ENCODE results near the gene ARHGAP6. TPM values are rescaled to one million over a fixed set of nuclear protein-coding genes. Genes with fewer than 3 reads are reported as not detected.

ARHGAP6 gene
- total and polyA plus RNA-seq, 8 donors = 7.0 to 25.4 (median 20.5) TPM

DNA sequence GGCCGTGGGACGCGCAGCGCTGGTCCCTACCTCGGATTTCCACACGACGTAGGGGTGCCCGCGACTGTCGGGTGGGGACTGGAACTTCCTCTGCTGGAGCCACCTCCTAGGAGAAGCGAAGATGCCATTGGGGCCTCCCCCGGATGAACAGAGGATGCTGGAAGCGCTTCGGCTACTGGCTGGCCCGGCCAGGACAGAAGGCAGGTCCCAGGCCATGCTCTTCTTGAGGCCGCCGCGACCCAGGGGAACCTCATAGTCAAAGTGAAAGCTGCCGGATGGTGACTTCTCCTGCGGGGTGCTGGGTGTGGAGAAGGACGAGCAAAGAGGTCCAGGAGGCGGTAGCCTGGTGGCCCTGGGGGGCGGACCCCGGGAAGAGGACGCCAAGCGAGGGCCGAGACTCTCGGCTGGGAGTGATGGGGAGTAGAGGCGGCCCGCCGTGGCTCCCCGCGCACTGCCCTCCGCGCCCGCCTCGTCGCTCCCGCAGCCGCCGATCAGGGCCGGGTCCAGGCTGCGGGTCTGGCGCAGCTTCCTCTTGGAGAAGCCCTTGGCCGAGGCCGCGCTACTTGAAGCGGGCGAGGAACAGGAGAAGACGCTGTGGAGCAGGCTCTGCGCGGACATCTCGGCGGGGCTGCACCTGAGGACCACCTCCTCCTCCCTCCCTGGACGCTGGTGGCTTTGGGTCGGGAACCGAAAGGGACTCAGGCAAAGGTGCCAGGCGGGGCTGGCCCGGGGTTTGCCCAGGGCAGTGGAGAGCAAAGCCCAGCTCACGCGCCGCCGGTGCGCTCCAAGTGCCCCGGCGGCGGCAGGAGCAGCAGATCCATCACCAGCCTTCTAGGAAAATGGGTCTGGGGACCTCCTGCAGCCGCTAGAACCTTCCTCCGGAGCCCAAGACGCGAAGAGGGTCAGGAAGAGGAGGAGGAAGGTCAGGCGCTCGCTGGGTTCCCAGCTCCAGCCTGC is 1.2 kb downstream of the ARHGAP6 start:
- intact Hi-C loops (cut with DNase I) = no loop called here
- Histone ChIP-seq H3K4me3 (peak overlapping the region; percentile 25 to 34), H3K27ac (peak overlapping the region; percentile 28 to 53), H3K9me3 (no peaks in the 10 kb centered on the region), H3K4me1 (no peaks in the 10 kb centered on the region), H3K27me3 (peaks cover 6 to 40% of the 10 kb centered on the region in 2 donors), H3K36me3 (no peaks in the 10 kb centered on the region)
- TF ChIP-seq, protein P1, sequence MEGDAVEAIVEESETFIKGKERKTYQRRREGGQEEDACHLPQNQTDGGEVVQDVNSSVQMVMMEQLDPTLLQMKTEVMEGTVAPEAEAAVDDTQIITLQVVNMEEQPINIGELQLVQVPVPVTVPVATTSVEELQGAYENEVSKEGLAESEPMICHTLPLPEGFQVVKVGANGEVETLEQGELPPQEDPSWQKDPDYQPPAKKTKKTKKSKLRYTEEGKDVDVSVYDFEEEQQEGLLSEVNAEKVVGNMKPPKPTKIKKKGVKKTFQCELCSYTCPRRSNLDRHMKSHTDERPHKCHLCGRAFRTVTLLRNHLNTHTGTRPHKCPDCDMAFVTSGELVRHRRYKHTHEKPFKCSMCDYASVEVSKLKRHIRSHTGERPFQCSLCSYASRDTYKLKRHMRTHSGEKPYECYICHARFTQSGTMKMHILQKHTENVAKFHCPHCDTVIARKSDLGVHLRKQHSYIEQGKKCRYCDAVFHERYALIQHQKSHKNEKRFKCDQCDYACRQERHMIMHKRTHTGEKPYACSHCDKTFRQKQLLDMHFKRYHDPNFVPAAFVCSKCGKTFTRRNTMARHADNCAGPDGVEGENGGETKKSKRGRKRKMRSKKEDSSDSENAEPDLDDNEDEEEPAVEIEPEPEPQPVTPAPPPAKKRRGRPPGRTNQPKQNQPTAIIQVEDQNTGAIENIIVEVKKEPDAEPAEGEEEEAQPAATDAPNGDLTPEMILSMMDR (IDR thresholded peaks at IDR 0.05) = no peak
- DNase-seq = peak in 1 of 4 donors; percentile 27
- ATAC-seq = peak; percentile 20

DNA sequence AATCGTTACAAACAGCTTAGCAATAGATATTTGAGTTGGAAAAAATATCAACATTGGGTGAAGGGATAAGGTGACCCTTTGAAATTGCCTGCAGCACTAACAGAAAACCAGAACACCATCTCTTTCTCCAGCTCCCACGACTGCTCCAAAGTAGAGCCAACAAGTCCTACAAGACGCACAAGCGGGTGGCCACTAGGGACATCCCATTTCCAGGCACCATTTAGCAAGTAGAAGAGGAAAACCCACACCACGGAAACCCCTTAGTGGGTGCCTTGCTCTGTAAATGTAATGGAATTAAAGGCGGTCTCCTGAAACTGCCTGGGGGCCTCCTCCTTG is 1.9 kb downstream of the ARHGAP6 start:
- intact Hi-C loops (cut with DNase I) = no loop called here
- Histone ChIP-seq H3K4me1 (no peaks in the 10 kb centered on the region), H3K9me3 (no peaks in the 10 kb centered on the region), H3K27me3 (peaks cover 6 to 40% of the 10 kb centered on the region in 2 donors), H3K4me3 (peak overlapping the region; percentile 3 to 34), H3K36me3 (no peaks in the 10 kb centered on the region), H3K27ac (no peak overlapping the region)
- DNase-seq (no peak), ATAC-seq (no peak)
- TF ChIP-seq, protein P1 (IDR thresholded peaks at IDR 0.05) = no peak

DNA sequence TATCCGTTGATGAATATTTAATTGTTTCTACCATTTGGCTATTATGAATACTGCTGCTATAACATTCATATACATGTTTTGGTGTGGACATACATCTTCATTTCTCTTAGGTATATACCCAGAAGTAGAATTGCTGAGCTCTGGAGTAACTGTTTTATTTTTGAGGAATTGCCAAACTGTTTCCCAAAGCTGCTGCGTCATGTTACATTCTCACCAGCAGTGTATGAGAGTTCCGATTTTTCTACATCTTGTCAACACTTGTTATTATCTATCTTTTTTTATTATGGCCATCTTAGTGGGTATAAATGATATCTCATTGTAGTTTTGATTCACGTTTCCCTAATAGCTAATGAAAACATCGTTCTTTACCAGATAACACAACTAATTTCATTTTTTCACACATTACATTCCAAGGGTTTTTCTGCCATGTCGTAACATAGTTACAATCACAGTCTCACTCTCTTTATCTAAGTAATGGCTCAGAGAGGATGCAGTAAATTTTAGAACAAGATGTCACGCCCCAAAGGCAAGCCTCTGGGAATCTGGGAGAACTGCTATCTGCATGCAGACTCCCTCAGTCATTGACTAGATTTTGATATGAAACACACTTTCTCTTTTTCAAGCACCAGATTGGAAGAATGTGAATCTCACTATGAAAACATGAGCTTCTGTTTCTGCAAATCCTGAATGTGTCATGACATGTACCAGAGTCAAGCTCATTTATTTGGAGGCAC is 10.3 kb downstream of the ARHGAP6 start:
- H3K36me3 ChIP-seq = no peaks in the 10 kb centered on the region
- no peaks in the 10 kb centered on the region for H3K9me3 ChIP-seq
- no peaks in the 10 kb centered on the region for H3K4me1 ChIP-seq
- no peak overlapping the region for H3K4me3 ChIP-seq
- no peaks in the 10 kb centered on the region for H3K27me3 ChIP-seq
- intact Hi-C loops (cut with DNase I) = no loop called here
- TF ChIP-seq, protein P1 (IDR thresholded peaks at IDR 0.05) = no peak
- no peak for ATAC-seq
- no peak for DNase-seq
- no peak overlapping the region for H3K27ac ChIP-seq

DNA sequence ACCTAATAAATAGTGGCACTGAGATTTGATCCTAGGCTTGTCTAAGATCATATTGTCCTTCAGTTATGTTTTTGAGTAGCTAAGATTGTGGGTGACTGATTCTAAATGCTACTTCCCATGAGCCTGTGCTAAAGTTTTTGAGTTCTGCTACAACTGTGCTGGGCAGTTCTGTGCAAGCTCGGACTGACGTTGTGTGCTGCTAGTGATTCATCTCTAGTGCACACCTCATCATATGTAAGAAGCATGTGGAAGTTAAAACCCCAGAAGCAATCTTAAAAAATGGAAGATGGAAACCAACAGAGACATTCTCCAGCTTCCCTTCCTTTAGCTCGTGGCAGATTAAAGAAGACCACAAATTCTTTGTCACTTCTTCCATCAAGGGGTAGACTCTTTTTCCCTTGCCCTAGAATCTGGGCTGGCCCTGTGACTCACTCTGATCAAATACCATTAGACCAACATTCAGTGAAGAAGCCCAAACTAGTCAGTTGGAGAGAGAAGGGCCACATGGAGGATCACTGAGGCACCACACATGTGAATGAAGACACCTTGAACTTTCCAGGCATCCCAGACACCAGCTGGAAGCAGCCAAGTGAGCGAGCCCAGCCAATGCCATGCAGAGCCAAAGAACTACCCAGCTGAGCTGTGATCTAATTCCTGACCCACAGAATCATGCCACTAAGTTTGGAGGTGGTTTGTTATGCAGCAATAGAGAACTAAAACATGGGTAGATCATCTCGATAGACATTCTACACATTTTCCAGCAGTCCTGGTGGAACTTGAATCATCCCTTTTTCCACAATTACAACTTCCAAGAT is 16.8 kb downstream of the ARHGAP6 start:
- no peaks in the 10 kb centered on the region for H3K27me3 ChIP-seq
- no peaks in the 10 kb centered on the region for H3K9me3 ChIP-seq
- H3K4me3 ChIP-seq = no peak overlapping the region
- H3K4me1 ChIP-seq = no peaks in the 10 kb centered on the region
- no peak for ATAC-seq
- intact Hi-C loops (cut with DNase I) = no loop called here
- no peak overlapping the region for H3K27ac ChIP-seq
- no peak for DNase-seq
- no peaks in the 10 kb centered on the region for H3K36me3 ChIP-seq
- TF ChIP-seq, protein P1 (IDR thresholded peaks at IDR 0.05) = no peak
